HCT116 (cell line): ENCODE measurements around the gene DIP2C. TPM values are rescaled to one million over a fixed set of nuclear protein-coding genes. Genes with fewer than 3 reads are reported as not detected.

Experiments
- ATAC-seq: fragments of 200-7000 bp; cut with Tn5 transposase; 2 replicates; pipeline ENCODE4 v1.9.1; 2020; ENCODE audit warnings: mild to moderate bottlenecking, moderate library complexity
- BruUV-seq: library from RNA; stranded (reverse); fragments of 400-500 nt; replicated peaks from 2 replicates; lab custom pipeline; 2021; lab: Mats Ljungman, UMichigan
- CTCF ChIA-PET: fragments of 300-600 bp; sonication (Branson Sonifier 250); formaldehyde crosslinking; loops from one replicate; lab custom pipeline; 2021; ENCODE audit warnings: antibody characterized with exemption; lab: Charles Lee
- POLR2A ChIA-PET: fragments of 300-600, 350-600 bp; sonication (Branson Sonifier 250); formaldehyde crosslinking; loops from one replicate; lab custom pipeline; 2021; ENCODE audit warnings: antibody characterized with exemption; lab: Charles Lee
- RAD21 ChIA-PET, 2 experiments: fragments of 300-600 bp; sonication (Branson Sonifier 250); formaldehyde crosslinking; loops; one replicate each; lab custom pipeline; 2023; ENCODE audit warnings: low total read pairs in 2 of 2; ENCODE audit not compliant: uncharacterized antibody in 2 of 2, unreplicated experiment in 2 of 2, low non-redundant PET in 1 of 2; lab: Charles Lee
- DNase-seq: peaks from one replicate; pipeline ENCODE4 v3.0.0-alpha.2; 2010; ENCODE audit warnings: low read depth, low spot score
- H2AFZ ChIP-seq: fragments of 200-600 bp; shearing (Covaris generic), sonication (generic); 2 replicates; pipeline ENCODE4 v1.6.1; 2017; ENCODE audit warnings: low read depth, mixed run types, mixed read lengths, antibody characterized with exemption, low read length; ENCODE audit not compliant: poor library complexity, severe bottlenecking
- H3K27ac ChIP-seq: 2 replicates; pipeline ENCODE4 v1.5.1; 2012; ENCODE audit warnings: low read depth, low read length
- H3K27me3 ChIP-seq: fragments of 200-600 bp; sonication (generic); 2 replicates; pipeline ENCODE4 v1.6.1; 2016; ENCODE audit warnings: mixed run types, low read length, mixed read lengths; ENCODE audit not compliant: insufficient read depth
- H3K36me3 ChIP-seq, 2 experiments: fragments of 200-500 bp in 1 of 2; fragments of 200-600 bp in 1 of 2; sonication (Bioruptor generic) in 1 of 2; sonication (generic) in 1 of 2; 2 replicates each; pipeline versions ENCODE4 v1.5.1 to v1.6.1; 2014 to 2016; ENCODE audit warnings: low read length in 2 of 2, inconsistent platforms in 1 of 2, mixed read lengths in 1 of 2, mixed run types in 1 of 2; ENCODE audit not compliant: insufficient read depth in 2 of 2, control insufficient read depth in 1 of 2
- H3K4me1 ChIP-seq, 2 experiments: fragments of 200-600 bp in 1 of 2; sonication (generic) in 1 of 2; 2 replicates each; pipeline versions ENCODE4 v1.5.1 to v1.6.1; 2012 to 2017; ENCODE audit warnings: low read length in 2 of 2, inconsistent platforms in 1 of 2, mild to moderate bottlenecking in 1 of 2, mixed read lengths in 1 of 2, mixed run types in 1 of 2, moderate library complexity in 1 of 2; ENCODE audit not compliant: insufficient read depth in 2 of 2, control insufficient read depth in 1 of 2
- H3K4me2 ChIP-seq: fragments of 200-600 bp; sonication (generic); 2 replicates; pipeline ENCODE4 v1.6.1; 2017; ENCODE audit warnings: mixed run types, low read length, mixed read lengths
- H3K4me3 ChIP-seq, 2 experiments: fragments of 200-600 bp in 1 of 2; sonication (generic) in 1 of 2; replicated peaks in 1 of 2; 2 replicates each; pipeline ENCODE4 v1.5.1; 2011 to 2016; ENCODE audit warnings: low read length in 2 of 2, control low read depth in 1 of 2, low read depth in 1 of 2, mild to moderate bottlenecking in 1 of 2, mixed read lengths in 1 of 2, mixed run types in 1 of 2
- H3K79me2 ChIP-seq: fragments of 200-600 bp; sonication (generic); 2 replicates; pipeline ENCODE4 v1.6.1; 2017; ENCODE audit warnings: mild to moderate bottlenecking, mixed run types, low read length, moderate library complexity, mixed read lengths; ENCODE audit not compliant: insufficient read depth
- H3K9ac ChIP-seq: fragments of 200-600 bp; sonication (generic); 2 replicates; pipeline ENCODE4 v1.6.1; 2016; ENCODE audit warnings: low read length, mixed read lengths
- H3K9me2 ChIP-seq: fragments of 200-600 bp; sonication (generic), shearing (Covaris generic); 2 replicates; pipeline ENCODE4 v1.6.1; 2017; ENCODE audit warnings: mixed run types, mild to moderate bottlenecking, moderate library complexity; ENCODE audit not compliant: insufficient read depth
- H3K9me3 ChIP-seq, 2 experiments: fragments of 200-500 bp in 1 of 2; fragments of 200-600 bp in 1 of 2; sonication (Bioruptor generic) in 1 of 2; sonication (generic) in 1 of 2; 2 replicates each; pipeline ENCODE4 v1.6.1; 2014 to 2017; ENCODE audit warnings: low read length in 2 of 2, mixed read lengths in 2 of 2, inconsistent platforms in 1 of 2, low read depth in 1 of 2, mild to moderate bottlenecking in 1 of 2, mixed run types in 1 of 2, moderate library complexity in 1 of 2; ENCODE audit not compliant: control insufficient read depth in 1 of 2, insufficient read depth in 1 of 2
- H4K20me1 ChIP-seq: fragments of 200-600 bp; sonication (generic), shearing (Covaris generic); 2 replicates; pipeline ENCODE4 v1.6.1; 2017; ENCODE audit warnings: mixed run types, mild to moderate bottlenecking, moderate library complexity; ENCODE audit not compliant: insufficient read depth
- ATF3 ChIP-seq: IDR thresholded peaks from 2 replicates; pipeline ENCODE4 v1.6.1; 2012
- CBX3 ChIP-seq: IDR thresholded peaks from 2 replicates; pipeline ENCODE4 v1.6.1; 2012; ENCODE audit warnings: low read depth
- CEBPB ChIP-seq: IDR thresholded peaks from 2 replicates; pipeline ENCODE4 v1.6.1; 2012; ENCODE audit warnings: low read depth
- ELF1 ChIP-seq: IDR thresholded peaks from 2 replicates; pipeline ENCODE4 v1.6.1; 2012; ENCODE audit warnings: low read depth, borderline replicate concordance
- POLR2AphosphoS5 ChIP-seq: IDR thresholded peaks from 2 replicates; pipeline ENCODE4 v1.6.1; 2011; ENCODE audit warnings: mild to moderate bottlenecking, low read depth, low read length, moderate library complexity
- RAD21 ChIP-seq: IDR thresholded peaks from 2 replicates; pipeline ENCODE4 v1.6.1; 2012; ENCODE audit warnings: low read depth, mild to moderate bottlenecking
- SP1 ChIP-seq: IDR thresholded peaks from 2 replicates; pipeline ENCODE4 v1.6.1; 2012; ENCODE audit warnings: low read depth
- SRF ChIP-seq: IDR thresholded peaks from 2 replicates; pipeline ENCODE4 v1.6.1; 2012; ENCODE audit warnings: low read depth
- TCF7L2 ChIP-seq: IDR thresholded peaks from 2 replicates; pipeline ENCODE4 v1.7.0; 2011; ENCODE audit warnings: borderline replicate concordance, inconsistent platforms; ENCODE audit not compliant: insufficient read depth, insufficient read length; ENCODE audit errors: extremely low read depth
- ZBTB33 ChIP-seq: IDR thresholded peaks from 2 replicates; pipeline ENCODE4 v1.6.1; 2011; ENCODE audit warnings: mild to moderate bottlenecking, low read length, moderate library complexity; ENCODE audit not compliant: insufficient replicate concordance; ENCODE audit errors: extremely low read depth
- intact Hi-C: fragments of 100-400 bp; cut with micrococcal nuclease; formaldehyde crosslinking; loops from 2 replicates; pipeline ENCODE4 v1.10.0; 2022
- total RNA-seq: library from RNA; stranded (reverse); gene quantifications from one replicate; pipeline ENCODE4 v1.2.1, GENCODE V29; 2021; ENCODE audit not compliant: unreplicated experiment

DIP2C gene
- total RNA-seq, 1 experiment from 2014 or later: 15.4 TPM

- CTCF ChIA-PET: no interaction called here
- no peak overlapping the region for H3K27ac ChIP-seq
These were observed 316.5 kb downstream of the DIP2C start for GRCh38 chr10:373015-373414.

GRCh38 chr10:372566-372965 lies 316.9 kb downstream of the DIP2C start:
- Histone ChIP-seq H3K9me3 (no peaks in the 10 kb centered on the region), H3K79me2 (no peaks in the 10 kb centered on the region), H3K4me1 (peaks cover 0 to 7% of the 10 kb centered on the region in 2 experiments; a peak in 1 of 4 replicates), H3K9ac (no peak overlapping the region), H3K4me2 (no peak overlapping the region), H3K27me3 (no peaks in the 10 kb centered on the region), H3K27ac (no peak overlapping the region), H4K20me1 (no peaks in the 10 kb centered on the region), H2AFZ (no peak overlapping the region), H3K4me3 (no peak overlapping the region), H3K9me2 (no peaks in the 10 kb centered on the region), H3K36me3 (no peaks in the 10 kb centered on the region; a peak in 1 of 4 replicates)
- intact Hi-C loops: no loop called here
- TF ChIP-seq SP1: no peak
- no peak for TF ChIP-seq ZBTB33
- no peak for TF ChIP-seq CBX3
- no peak for TF ChIP-seq ELF1
- no peak for TF ChIP-seq TCF7L2
- no peak for TF ChIP-seq ATF3
- TF ChIP-seq CEBPB: no peak
- TF ChIP-seq POLR2AphosphoS5: no peak
- no TSS peak for BruUV-seq
- no peak for ATAC-seq
- ChIA-PET POLR2A (no interaction called here), RAD21 (no interaction called here), CTCF (no interaction called here)
- DNase-seq: no peak

More at GRCh38 chr10:373015-373414, 316.5 kb downstream of the DIP2C start:
- ATAC-seq (no peak), DNase-seq (no peak)
- no peak overlapping the region for H2AFZ ChIP-seq
- H3K4me1 ChIP-seq: peaks cover 0 to 7% of the 10 kb centered on the region in 2 experiments; a peak in 1 of 4 replicates
- H3K36me3 ChIP-seq: no peaks in the 10 kb centered on the region; a peak in 1 of 4 replicates
- H3K27me3 ChIP-seq: no peaks in the 10 kb centered on the region
- H3K79me2 ChIP-seq: no peaks in the 10 kb centered on the region
- RAD21 ChIA-PET: no interaction called here
- H3K9me2 ChIP-seq: no peaks in the 10 kb centered on the region
- H3K4me3 ChIP-seq: no peak overlapping the region
- H3K9me3 ChIP-seq: no peaks in the 10 kb centered on the region
- intact Hi-C loops: no loop called here
- no peak overlapping the region for H3K4me2 ChIP-seq
- TF ChIP-seq RAD21 (no peak), SRF (no peak), CBX3 (no peak)
- POLR2A ChIA-PET: no interaction called here
- H4K20me1 ChIP-seq: no peaks in the 10 kb centered on the region
- H3K9ac ChIP-seq: no peak overlapping the region
- no TSS peak for BruUV-seq
